ENCODE data around the gene MRPL17.
"Not testable (repeated sequence)": the region's sequence is repeated elsewhere in the genome, so short reads cannot be mapped to it uniquely, and the experiment has no call there.

MRPL17 gene

DNA sequence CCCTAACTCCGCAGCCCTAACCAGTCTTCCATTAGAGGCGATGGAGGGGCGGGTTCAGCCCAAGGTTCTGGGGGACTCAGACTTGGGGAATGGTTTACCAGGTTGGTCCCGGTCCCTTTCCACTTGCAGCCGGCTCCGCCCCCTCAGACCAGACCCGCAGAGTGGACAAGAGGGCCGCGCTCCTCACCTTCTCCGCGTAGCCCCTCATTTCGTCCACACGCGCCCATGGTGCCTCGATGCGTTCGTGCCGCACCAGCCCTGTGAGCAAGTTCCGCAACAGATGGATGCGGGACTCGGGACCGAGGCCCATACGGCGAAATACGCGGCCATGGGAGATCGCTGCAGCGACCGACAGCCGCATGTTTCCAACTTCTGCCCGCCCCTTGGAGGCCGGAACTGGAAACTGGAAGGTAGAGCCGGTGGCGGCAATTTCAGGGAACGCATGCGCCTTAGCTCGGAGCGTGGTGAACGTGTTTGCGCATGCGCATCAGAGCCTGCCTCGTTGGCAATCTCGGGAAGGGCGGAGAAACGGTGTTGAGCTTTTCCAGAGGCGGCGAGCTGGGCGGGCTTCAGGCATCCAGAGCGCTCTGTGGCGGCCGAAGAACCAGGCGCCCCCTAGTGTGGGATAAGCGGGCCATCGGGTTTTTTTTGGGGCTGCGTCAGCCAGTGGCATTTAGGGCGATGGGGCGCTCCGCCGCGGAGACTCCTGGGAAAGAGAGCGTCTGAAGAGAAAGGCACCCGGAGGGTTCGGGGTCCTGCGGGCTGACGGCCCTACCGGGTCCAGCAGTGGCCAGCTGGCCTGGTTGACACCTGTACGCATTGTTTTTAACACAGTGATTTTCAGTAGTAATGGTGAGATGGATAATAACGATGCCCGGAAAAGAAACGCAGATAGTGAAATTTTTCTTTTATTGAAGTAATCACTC lies at the start of gene MRPL17:
TSS of gene MRPL17 (minus strand) at position 405 of the 926 bp plus-strand sequence. CDS start at position 361, 44 bp downstream.
- DNase-seq (ENCODE audit: low read depth) = peak; percentile 98

DNA sequence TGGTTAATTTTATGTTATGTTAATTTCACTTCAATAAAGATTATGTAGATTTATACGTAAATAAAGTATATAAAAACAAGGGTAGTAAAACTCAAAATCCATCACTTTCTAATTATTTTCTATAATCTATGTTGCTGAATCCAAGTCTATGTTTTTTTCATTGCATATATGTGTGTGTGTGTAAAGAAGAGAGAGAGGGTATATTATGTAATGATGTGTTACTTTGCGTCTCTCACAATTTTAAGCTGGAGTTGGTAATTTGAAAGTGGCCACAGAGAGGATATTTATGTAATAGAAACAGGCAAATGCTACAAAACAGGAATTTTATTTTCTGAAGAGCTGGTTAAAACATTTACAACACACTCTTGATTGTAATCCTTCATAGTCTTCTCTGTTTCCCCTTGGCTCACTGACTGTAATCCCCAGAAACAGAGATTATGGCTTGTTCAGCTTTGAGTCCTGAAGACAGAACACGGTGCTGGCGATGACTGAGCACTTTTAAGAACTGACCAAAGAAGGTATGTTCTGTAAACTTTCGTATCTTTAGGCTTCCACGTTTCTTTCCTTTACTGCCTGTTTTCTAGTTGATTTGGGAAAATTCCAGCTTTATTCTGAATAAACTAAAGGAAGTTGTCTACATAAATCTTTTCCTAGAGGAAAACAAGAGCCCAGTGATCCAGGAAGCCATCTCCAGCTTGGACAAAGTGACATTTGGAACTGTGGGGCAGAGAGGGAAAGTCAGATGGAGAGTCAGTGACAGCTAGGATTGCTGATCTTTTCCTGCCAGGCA lies 45.0 kb upstream of the MRPL17 start:
- no peak for DNase-seq (ENCODE audit: low read depth)

DNA sequence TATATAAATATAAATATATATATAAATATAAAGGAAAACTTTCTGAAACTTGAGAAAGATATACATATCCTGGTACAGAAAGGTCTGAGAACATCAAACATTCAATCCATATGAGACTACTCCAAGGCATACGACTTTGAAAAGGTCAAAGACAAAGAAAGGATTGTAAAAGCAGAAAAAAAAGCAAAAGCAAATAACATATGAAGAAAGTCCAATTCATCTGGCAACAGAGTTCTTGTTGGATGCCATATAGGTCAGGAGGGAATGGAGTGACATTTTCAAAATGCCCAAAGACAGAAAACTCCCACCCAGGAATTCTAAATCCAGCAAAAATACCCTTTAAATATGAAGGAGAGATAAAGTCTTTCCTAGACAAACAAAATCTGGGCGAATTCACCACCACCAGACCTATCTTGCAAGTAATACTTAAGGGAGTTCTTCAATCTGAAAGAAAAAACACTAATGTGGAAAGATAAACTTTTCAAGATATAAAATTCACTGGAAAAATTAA lies 42.3 kb upstream of the MRPL17 start:
- DNase-seq (ENCODE audit: low read depth) = no peak

DNA sequence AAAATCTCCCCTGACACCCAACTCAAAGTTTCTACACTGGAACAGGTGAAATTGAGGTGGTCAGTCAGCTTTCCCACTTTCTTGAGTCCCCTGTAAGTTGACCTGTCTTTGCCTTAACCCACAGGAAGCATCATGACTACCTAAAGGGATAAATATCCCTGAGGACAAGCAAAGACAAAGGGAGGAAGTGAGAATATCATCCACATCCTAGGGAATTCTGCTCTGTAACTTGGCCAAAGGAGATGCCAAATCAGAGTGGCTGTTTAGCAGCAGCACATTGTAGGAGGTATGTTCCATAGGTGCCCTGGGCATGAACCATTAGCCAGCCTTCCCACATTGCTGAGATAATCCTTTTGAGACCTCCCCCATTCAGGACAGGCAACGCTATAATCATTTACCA lies 40.9 kb upstream of the MRPL17 start:
- DNase-seq (ENCODE audit: low read depth) = no peak

DNA sequence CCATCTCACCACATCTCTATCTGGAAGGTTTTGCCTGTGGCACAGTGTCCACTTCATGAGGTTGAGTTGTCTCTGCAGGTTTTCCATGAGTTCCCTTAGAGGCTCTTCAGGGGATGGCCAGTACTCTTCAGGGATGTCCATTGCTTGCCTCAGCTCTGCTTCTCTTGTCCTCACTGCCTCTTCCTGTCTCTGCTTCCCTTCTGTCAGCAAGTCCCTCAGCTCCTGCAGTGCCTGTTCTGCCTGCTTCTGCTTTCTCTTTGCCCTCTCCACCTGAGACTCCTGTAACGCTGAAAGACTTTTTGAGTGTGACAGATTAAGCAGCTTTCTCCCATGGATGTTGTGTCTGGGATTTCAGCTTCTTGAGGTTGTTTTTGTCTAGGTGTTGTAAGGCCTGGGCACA lies 38.2 kb upstream of the MRPL17 start:
- DNase-seq (ENCODE audit: low read depth) = no peak

DNA sequence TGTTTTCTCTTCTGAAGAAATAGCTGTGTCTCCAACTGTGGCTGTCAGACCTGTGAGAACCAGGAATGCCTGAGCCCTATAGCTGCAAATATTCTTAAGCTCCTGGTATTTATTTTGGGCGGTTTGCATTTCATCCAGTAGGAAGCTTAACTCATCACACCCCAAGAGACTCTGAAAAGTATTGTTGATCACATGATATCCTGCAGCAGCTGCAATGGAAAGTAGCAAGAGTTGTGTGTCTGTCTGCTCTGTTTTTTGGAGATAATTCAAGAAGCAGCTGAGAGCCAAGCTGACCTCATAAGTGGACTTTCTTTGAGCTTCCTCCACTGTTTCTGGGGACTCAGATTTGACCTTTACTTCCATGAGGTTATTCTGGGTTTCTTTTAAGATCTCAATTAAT lies 36.4 kb upstream of the MRPL17 start:
- DNase-seq (ENCODE audit: low read depth) = no peak

DNA sequence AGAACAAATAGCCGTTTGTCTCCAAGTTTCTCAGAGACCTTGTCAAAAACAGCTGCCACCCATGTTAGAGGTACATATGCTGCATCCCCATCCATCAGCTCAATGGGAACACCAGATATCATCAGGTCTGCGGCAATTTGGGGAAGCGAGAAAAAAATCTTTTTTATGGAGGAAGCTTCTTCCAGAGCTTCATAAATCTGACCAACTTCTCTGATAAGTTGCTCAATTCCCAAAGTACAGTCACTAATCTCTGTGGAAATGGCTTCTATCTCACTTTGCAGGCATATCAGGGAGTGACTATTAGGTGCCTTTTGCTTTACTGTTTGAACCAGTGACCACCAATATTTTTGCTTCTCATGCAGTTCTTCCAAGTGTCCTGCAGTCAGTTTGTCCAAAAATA lies 34.3 kb upstream of the MRPL17 start:
- DNase-seq (ENCODE audit: low read depth) = no peak

DNA sequence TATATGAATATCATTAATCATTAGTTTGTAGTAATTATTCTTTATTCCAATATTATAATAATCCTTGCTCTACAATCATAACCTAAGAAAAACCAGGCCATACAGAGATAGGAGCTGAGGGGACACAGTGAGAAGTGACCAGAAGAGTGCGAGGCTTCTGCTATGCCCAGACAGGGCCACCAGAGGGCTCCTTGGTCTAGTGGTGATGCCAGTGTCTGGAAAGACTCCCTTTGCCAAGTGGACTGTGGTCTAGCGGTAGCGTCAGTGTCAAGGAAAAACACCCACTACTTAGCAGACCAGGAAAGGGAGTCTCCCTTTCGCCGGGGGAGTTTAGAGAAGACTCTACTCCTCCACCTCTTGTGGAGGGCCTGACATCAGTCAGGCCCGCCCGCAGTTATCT lies 28.4 kb upstream of the MRPL17 start:
- not testable (repeated sequence) for DNase-seq (ENCODE audit: low read depth)

DNA sequence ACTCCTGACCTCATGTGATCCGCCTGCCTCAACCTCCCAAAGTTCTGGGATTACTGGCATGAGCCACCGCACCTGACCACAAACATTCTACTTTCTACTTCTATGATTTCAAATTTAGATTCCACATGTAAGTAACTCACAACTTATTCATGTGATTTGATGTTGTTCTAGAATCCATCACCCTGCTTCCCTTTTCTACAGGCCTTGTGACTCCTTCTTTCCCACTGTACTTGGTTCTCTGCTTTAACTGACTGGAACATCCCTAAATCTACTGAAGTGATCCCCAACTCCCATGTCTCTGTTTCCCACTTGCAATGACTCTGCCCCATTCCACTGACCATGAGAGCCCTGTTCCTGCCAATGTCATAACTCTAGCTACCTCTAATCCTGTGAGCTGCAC lies 25.7 kb upstream of the MRPL17 start:
- no peak for DNase-seq (ENCODE audit: low read depth)

DNA sequence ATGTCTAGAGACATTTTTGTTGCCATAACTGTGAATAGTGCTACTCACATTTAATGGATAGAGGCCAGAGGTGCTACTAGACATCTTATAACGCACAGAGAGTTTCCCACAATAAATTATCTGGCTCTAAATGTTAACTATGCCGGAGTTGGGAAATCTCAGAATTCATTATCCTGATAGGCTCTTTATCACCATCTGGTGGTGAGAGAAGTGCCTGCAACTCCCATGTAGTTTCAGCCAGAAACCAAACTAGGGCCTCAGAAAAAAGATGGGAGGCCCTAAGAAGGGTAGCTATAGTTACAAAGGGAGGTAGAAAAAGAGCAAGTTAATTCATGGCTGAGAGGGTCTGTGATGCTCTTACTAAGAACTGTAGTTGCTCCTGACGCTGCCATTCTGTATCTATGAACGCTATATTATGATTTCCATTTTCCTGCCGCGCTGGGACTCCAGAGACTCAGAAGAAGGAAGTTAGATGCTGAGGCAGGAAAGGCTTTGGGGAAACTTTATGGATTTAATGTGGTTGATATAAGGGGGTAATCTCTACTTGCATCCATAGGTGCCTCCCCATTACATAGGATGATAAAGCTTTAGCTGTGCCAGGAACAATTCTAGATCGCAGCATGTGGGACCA lies 22.9 kb upstream of the MRPL17 start:
- DNase-seq (ENCODE audit: low read depth) = peak; percentile 44

DNA sequence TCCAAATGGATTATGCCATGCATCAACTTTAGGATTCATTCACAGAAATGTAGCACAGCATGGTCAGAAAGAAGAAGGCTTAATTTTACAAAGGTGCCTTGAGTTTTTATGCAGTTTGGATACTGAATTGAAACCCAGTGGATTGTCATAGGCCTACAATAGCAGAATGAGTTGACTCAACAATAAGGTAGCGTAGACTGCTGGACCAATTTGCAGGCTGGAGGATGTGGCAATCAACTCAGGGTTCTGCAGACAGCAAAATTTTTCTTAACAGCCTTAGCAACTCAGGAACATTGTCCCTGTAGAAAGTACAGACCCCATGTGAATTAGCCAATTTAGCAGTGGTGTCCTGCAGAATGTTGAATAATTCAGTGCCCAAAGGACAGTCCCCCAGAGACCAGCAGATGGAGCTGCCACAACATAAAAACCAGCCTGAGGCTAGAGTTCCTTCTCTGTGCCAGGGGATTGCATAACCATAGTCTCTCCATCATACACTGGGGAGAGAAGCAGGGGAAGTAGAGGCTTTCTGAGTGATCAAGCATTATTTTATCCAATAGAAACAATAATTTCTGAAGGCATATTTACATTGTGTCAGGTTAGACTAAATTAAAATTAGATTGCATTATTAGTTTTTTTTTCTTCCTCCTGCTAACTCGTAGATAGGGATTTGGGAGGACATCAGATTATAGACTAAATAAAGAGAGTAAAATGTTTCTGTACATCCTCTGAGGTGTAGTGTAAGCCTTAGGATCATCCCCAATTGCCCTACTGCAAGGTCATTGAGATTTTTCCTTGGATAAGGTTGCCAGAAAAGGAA lies 20.3 kb upstream of the MRPL17 start:
- peak; percentile 79 for DNase-seq (ENCODE audit: low read depth)

DNA sequence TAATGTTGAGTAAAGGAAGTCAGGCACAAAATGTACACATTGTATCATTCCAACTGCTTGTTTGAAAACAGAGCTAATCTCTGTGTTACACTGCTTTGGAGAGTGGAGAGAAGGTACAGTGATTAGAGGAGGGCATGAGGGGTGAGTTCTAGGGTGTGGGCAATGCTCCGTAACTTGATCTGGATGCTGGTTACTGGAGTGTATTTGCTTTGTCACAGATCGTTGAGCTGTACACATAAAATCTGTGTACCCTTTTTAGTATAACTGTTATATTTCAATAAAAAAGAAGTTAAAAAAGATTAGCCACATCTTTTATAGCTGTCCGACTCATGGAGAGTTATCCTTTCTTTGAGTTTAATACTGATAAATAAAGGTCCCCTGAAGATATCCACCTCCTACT lies 18.8 kb upstream of the MRPL17 start:
- DNase-seq (ENCODE audit: low read depth) = not testable (repeated sequence)

DNA sequence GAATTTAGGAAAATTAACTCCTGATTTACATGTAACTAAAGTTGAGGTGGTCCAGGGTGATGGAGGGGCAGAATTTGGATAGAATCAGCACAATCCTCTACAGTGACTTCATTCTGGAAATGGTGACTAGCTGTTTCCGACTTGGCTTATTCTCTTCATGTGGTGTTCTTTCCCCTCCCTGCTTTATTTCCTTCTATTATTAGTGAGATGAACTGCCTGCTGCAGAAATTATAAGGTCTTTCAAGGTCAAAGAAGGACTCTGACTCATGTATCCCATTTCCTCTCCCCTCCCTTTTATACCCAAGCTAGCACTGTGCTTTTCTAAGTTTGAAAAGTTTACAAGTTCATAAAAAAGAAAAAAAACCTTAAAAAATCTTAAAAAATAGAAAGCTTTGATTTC lies 12.2 kb upstream of the MRPL17 start:
- peak; percentile 33 for DNase-seq (ENCODE audit: low read depth)

DNA sequence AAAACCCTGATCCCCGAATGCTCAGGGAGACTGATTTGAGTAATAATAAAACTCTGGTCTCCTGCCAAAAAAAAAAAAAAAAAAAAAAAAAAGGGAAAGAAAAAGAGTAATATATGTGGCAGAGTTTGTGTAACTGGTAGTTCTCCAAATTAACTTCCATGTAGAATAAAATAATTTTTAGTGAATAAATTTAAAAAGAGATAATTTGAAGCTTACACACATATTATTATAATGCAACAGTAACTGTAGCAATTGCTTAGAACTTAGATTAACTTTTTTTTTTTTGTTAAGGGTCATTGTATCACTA lies 11.0 kb upstream of the MRPL17 start:
- no peak for DNase-seq (ENCODE audit: low read depth)

DNA sequence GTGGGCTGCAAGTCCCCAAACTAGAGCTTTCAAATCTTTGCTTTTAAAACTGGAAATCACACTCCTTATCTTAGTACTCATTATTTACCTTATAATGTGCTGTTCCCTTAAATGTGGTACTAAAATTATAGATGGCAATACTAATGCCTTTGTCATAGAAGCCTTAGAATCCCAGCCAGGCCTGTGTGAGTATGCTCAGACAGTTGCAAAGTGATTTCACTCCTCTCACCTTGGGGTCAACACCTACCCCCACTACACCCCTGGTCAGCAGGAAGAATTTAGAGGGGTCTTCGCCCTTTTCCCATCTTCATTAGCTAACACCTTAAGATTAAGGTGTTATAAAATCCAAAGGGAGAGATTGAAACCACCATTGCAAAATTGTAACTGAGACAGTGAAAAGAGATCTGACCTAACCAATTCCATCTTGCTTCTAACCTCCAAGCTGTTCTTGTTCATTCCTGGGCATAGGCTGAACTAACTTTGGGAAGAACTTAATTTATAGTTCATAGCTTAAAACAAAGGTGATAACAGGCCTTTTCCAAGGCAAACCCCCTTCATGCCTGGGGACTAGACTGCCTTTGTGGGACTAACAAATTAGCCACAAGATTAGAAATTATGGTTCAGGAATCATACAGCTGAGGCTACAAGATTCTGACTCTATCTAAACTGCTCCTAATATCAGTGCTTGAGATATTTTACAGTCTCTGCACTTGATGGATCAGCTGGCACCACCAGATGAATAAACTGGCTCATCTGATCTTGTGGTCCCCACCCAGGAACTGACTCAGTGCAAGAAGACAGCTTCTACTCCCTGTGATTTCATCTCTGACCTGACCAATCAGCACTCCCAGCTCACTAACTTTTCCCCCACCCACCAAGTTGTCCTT lies 10.4 kb upstream of the MRPL17 start:
- DNase-seq (ENCODE audit: low read depth) = peak; percentile 64

DNA sequence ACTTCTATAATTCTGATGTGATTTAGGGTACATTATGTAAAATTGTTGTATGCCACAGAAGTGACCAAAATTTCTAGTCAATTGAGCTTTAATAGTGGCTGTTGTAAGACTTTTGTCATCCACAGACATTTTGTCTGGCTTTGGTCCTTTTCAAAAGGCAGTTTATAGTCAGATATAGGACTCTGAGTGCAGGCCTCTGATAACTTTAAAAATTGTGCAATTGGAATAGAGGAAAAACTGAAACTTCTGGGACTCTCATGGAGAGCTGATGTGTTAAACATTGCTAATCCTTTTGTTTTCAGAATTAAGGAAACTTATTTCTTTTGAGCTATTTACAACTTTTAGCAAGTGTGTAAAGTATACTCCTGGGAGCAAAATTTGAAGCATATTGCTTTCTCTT lies 9.0 kb upstream of the MRPL17 start:
- DNase-seq (ENCODE audit: low read depth) = no peak

DNA sequence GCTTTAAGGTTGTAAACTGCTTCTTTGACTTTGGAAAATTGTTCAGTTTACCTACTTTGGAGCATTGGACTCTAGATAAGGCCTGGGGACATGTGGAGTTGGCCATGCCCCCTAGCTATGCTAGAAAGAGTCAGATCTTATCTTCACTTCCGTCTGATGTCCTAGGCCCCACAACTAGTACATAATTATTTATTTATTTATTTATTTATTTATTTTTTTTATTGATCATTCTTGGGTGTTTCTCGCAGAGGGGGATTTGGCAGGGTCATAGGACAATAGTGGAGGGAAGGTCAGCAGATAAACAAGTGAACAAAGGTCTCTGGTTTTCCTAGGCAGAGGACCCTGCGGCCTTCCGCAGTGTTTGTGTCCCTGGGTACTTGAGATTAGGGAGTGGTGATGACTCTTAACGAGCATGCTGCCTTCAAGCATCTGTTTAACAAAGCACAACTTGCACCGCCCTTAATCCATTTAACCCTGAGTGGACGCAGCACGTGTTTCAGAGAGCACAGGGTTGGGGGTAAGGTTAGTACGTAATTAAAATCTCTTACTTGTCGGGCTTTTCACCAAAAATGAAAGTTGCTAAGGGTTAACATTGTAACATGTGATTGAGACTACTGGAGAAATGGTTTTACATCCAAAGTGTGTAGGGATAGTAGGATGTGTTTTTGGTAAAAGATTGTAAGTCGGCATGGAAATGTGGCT lies 7.4 kb upstream of the MRPL17 start:
- DNase-seq (ENCODE audit: low read depth) = not testable (repeated sequence)

DNA sequence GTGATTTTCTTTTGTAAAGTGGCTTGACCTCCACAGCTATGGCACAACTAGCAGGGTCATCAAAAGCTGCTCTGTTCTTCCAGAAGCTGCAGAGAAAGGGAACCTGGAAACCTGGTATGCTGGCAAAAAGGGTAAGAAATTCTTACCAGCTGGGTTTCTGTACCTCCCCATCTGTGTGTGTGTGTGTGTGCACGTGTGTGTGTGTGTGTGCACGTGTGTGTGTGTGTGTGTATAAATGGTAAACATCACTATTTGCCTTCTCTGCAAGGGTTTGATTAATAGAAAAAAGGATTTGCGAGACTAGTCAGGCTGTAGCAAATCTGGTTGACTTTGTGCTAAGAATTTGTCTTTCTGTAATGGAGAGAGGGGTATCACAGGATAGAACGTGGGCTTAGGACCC lies 4.7 kb upstream of the MRPL17 start:
- DNase-seq (ENCODE audit: low read depth) = no peak

DNA sequence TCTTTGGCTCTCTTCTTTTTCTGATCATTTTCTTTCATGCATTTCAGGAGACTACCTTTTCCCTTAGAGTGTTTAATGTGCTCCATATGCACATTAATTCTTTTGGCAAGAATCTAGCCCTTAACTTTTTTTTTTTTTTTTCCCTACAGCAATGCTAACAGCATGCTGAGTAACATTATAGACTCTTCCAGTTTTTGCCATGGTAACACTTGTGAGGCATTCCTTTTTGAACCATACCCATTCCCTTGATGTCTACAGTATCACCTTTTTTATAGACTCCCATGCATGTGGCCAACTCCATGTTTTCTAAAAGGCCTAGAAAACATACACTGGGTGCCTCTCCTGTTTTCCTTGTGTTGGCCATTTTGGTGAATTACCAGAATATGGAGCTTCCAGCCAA lies 2.9 kb upstream of the MRPL17 start:
- no peak for DNase-seq (ENCODE audit: low read depth)

DNA sequence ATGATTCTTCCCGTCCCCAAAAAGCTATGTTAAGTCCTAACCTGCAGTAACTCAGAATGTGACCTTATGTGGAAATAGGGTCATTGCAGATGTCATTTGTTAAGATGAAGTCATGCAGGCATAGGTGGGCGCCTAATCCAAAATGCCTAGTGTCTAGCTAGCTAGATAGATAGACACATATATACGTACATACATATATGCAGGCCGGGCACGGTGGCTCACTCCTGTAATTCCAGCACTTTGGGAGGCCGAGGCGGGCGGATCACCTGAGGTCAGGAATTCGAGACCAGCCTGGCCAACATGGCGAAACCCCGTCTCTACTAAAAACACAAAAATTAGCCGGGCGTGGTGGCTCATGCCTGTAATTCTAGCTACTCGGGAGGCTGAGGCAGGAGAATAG lies 928 bp upstream of the MRPL17 start:
- not testable (repeated sequence) for DNase-seq (ENCODE audit: low read depth)

Data from fibroblast of gingiva (primary cell).